H9 (cell line): Measurements from ENCODE around the gene LIAS. TPM values are rescaled to one million over a fixed set of nuclear protein-coding genes. Genes with fewer than 3 reads are reported as not detected.

ENCODE experiments used
- DNase-seq: peaks from one replicate; pipeline ENCODE4 v3.0.0-alpha.2; 2017
- H2AFZ ChIP-seq: one replicate; pipeline ENCODE4 v1.6.1; 2013; ENCODE audit warnings: mild to moderate bottlenecking, low read length, control low read depth, moderate library complexity
- H2AK5ac ChIP-seq: 2 replicates; pipeline ENCODE4 v1.6.1; 2013; ENCODE audit warnings: low read length, control low read depth, mixed read lengths; ENCODE audit not compliant: insufficient read length
- H2BK120ac ChIP-seq: one replicate; pipeline ENCODE4 v1.6.1; 2013; ENCODE audit warnings: low read depth, mild to moderate bottlenecking, low read length, control low read depth, inconsistent platforms; ENCODE audit not compliant: poor library complexity, severe bottlenecking
- H2BK12ac ChIP-seq: 2 replicates; pipeline ENCODE4 v1.6.1; 2013; ENCODE audit warnings: low read length, control low read depth, mixed read lengths, low read depth; ENCODE audit not compliant: insufficient read length
- H2BK15ac ChIP-seq: 2 replicates; pipeline ENCODE4 v1.6.1; 2013; ENCODE audit warnings: low read depth, low read length, control low read depth
- H2BK20ac ChIP-seq: one replicate; pipeline ENCODE4 v1.6.1; 2013; ENCODE audit warnings: low read depth, mild to moderate bottlenecking, low read length, control low read depth, inconsistent platforms; ENCODE audit not compliant: poor library complexity, severe bottlenecking
- H2BK5ac ChIP-seq: 2 replicates; pipeline ENCODE4 v1.6.1; 2013; ENCODE audit warnings: low read length, control low read depth, mixed read lengths; ENCODE audit not compliant: insufficient read length
- H3K14ac ChIP-seq: 2 replicates; pipeline ENCODE4 v1.6.1; 2013; ENCODE audit warnings: low read length, control low read depth; ENCODE audit not compliant: insufficient read depth
- H3K18ac ChIP-seq: 2 replicates; pipeline ENCODE4 v1.6.1; 2013; ENCODE audit warnings: low read depth, mild to moderate bottlenecking, mixed read lengths, low read length, control low read depth; ENCODE audit not compliant: insufficient read length
- H3K23ac ChIP-seq: 2 replicates; pipeline ENCODE4 v1.6.1; 2013; ENCODE audit warnings: low read length, control low read depth, mixed read lengths, low read depth; ENCODE audit not compliant: insufficient read length
- H3K23me2 ChIP-seq: 2 replicates; pipeline ENCODE4 v1.6.1; 2013; ENCODE audit warnings: low read depth, mild to moderate bottlenecking, mixed read lengths, low read length, control low read depth; ENCODE audit not compliant: insufficient read length, poor library complexity, severe bottlenecking
- H3K27ac ChIP-seq: 2 replicates; pipeline ENCODE4 v1.5.1; 2013; ENCODE audit warnings: low read length, control low read depth, mixed read lengths, low read depth; ENCODE audit not compliant: insufficient read length
- H3K27me3 ChIP-seq: 2 replicates; pipeline ENCODE4 v1.6.1; 2013; ENCODE audit warnings: low read length, control low read depth, inconsistent platforms; ENCODE audit not compliant: insufficient read depth
- H3K4ac ChIP-seq: 2 replicates; pipeline ENCODE4 v1.6.1; 2013; ENCODE audit warnings: low read depth, mild to moderate bottlenecking, control low read depth, inconsistent platforms, low read length, moderate library complexity
- H3K4me1 ChIP-seq: 2 replicates; pipeline ENCODE4 v1.6.1; 2013; ENCODE audit warnings: low read length, control low read depth, inconsistent platforms; ENCODE audit not compliant: insufficient read depth
- H3K4me2 ChIP-seq: 2 replicates; pipeline ENCODE4 v1.6.1; 2013; ENCODE audit warnings: low read length, control low read depth, mixed read lengths; ENCODE audit not compliant: insufficient read length, insufficient read depth
- H3K56ac ChIP-seq: 2 replicates; pipeline ENCODE4 v1.6.1; 2013; ENCODE audit warnings: low read depth, mild to moderate bottlenecking, mixed read lengths, low read length, control low read depth; ENCODE audit not compliant: insufficient read length
- H3K79me1 ChIP-seq: 2 replicates; pipeline ENCODE4 v1.6.1; 2013; ENCODE audit warnings: low read depth, mild to moderate bottlenecking, moderate library complexity, low read length, control low read depth, inconsistent platforms; ENCODE audit not compliant: insufficient read depth, poor library complexity, severe bottlenecking
- H3K79me2 ChIP-seq: 2 replicates; pipeline ENCODE4 v1.6.1; 2013; ENCODE audit warnings: low read length, control low read depth, inconsistent platforms; ENCODE audit not compliant: insufficient read depth
- H3K9ac ChIP-seq: 2 replicates; pipeline ENCODE4 v1.6.1; 2013; ENCODE audit warnings: low read length, control low read depth, mixed read lengths; ENCODE audit not compliant: insufficient read length; ENCODE audit errors: extremely low read depth
- H3K9me3 ChIP-seq: one replicate; pipeline ENCODE4 v1.6.1; 2013; ENCODE audit warnings: low read depth, low read length, inconsistent platforms; ENCODE audit not compliant: control insufficient read depth
- H3T11ph ChIP-seq: one replicate; pipeline ENCODE4 v1.6.1; 2013; ENCODE audit warnings: mild to moderate bottlenecking, low read length, control low read depth, inconsistent platforms
- H4K20me1 ChIP-seq: one replicate; pipeline ENCODE4 v1.6.1; 2013; ENCODE audit not compliant: control insufficient read depth, insufficient read length, insufficient read depth
- H4K5ac ChIP-seq: 2 replicates; pipeline ENCODE4 v1.6.1; 2013; ENCODE audit warnings: low read depth, mild to moderate bottlenecking, mixed read lengths, low read length, control low read depth; ENCODE audit not compliant: insufficient read length
- H4K8ac ChIP-seq: replicated peaks from 2 replicates; pipeline ENCODE4 v1.6.1; 2013; ENCODE audit warnings: low read length, control low read depth, mixed read lengths, low read depth; ENCODE audit not compliant: insufficient read length
- H4K91ac ChIP-seq: 2 replicates; pipeline ENCODE4 v1.6.1; 2013; ENCODE audit warnings: low read depth, mild to moderate bottlenecking, moderate library complexity, mixed read lengths, low read length, control low read depth; ENCODE audit not compliant: insufficient read length
- H3K27ac Mint-ChIP-seq, 3 experiments: 2 replicates in 2 of 3; 3 replicates in 1 of 3; pipeline ENCODE4 v1.8.0; 2020 to 2021; ENCODE audit warnings: mixed read lengths in 3 of 3, mild to moderate bottlenecking in 1 of 3, moderate library complexity in 1 of 3
- H3K27me3 Mint-ChIP-seq: 2 replicates; pipeline ENCODE4 v1.8.0; 2021; ENCODE audit warnings: low read depth, mild to moderate bottlenecking, moderate library complexity, mixed read lengths
- H3K36me3 Mint-ChIP-seq, 3 experiments: 2 replicates in 2 of 3; 3 replicates in 1 of 3; pipeline ENCODE4 v1.8.0; 2020 to 2021; ENCODE audit warnings: low read depth in 3 of 3, mixed read lengths in 3 of 3; ENCODE audit not compliant: insufficient read depth in 1 of 3
- H3K4me1 Mint-ChIP-seq, 2 experiments: 2 replicates each; pipeline ENCODE4 v1.8.0; 2020; ENCODE audit warnings: mixed read lengths in 2 of 2
- H3K4me3 Mint-ChIP-seq, 2 experiments: 2 replicates in 1 of 2; 3 replicates in 1 of 2; pipeline ENCODE4 v1.8.0; 2020 to 2021; ENCODE audit warnings: mild to moderate bottlenecking in 2 of 2, mixed read lengths in 2 of 2, moderate library complexity in 1 of 2
- H3K9me3 Mint-ChIP-seq, 2 experiments: 2 replicates in 1 of 2; 3 replicates in 1 of 2; pipeline ENCODE4 v1.8.0; 2020; ENCODE audit warnings: mild to moderate bottlenecking in 2 of 2, mixed read lengths in 2 of 2, moderate library complexity in 1 of 2
- WGBS: extraction: QIAGEN DNeasy Blood & Tissue Kit; methylation state at CpG from one replicate; pipeline ENCODE4 v1.1.7; 2013; ENCODE audit warnings: missing lambda C conversion rate, low lambda C conversion rate, mixed read lengths; ENCODE audit not compliant: insufficient read length; ENCODE audit errors: extremely low coverage; 5-methylcytosine and 5-hydroxymethylcytosine counted together
- total RNA-seq: library from RNA; stranded (reverse); gene quantifications from 2 replicates; pipeline ENCODE4 v1.2.1, GENCODE V29; 2021
- TF ChIP-seq, protein P1 (sequence below): fragments of 200-600 bp; sonication (generic); conservative IDR thresholded peaks from 3 replicates; pipeline ENCODE4 v1.8.0; 2021; ENCODE audit warnings: antibody characterized with exemption, mild to moderate bottlenecking

Gene LIAS
- total RNA-seq, 1 experiment from 2014 or later, result 18.5 TPM

DNA sequence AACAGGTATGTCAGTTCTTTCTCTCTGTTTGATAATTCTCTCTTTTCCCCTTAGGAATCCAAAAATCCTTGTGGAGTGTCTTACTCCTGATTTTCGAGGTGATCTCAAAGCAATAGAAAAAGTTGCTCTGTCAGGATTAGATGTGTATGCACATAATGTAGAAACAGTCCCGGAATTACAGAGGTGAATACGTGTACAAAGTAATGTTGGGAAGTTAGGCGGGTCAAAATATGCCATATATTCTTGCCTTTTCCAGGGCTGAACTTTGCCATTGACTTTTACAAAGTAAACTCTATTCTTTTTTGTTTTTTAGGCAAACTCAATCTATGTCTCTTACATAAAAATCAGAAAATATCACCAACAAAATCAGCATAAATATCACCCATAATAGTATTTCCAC is 8.6 kb downstream of the LIAS start:
- H4K91ac ChIP-seq, result no peak overlapping the region
- no CpG with 5 or more reads among the region's 4 CpGs for WGBS

More for the DNA sequence above, 8.6 kb downstream of the LIAS start:
- DNase-seq, result no peak
- Histone ChIP-seq H2AK5ac (no peak overlapping the region), H2BK12ac (no peak overlapping the region), H3K18ac (no peak overlapping the region), H3K79me1 (no peaks in the 10 kb centered on the region), H2BK5ac (no peak overlapping the region), H3K14ac (no peak overlapping the region), H3T11ph (no peak overlapping the region), H2AFZ (no peak overlapping the region), H3K23ac (no peak overlapping the region), H2BK120ac (no peak overlapping the region), H3K9ac (no peak overlapping the region), H3K27me3 (no peaks in the 10 kb centered on the region), H3K23me2 (no peaks in the 10 kb centered on the region), H2BK15ac (no peak overlapping the region), H3K4ac (no peak overlapping the region), H2BK20ac (no peak overlapping the region), H3K4me2 (no peak overlapping the region), H3K27ac (no peak overlapping the region), H3K79me2 (no peaks in the 10 kb centered on the region), H3K56ac (no peak overlapping the region), H3K9me3 (no peaks in the 10 kb centered on the region), H4K20me1 (no peaks in the 10 kb centered on the region), H4K5ac (no peak overlapping the region), H3K4me1 (no peaks in the 10 kb centered on the region), H4K8ac (no peak overlapping the region)
- H3K27ac Mint-ChIP-seq, result peak overlapping the region in 1 of 3 experiments; percentile 30; a peak in 1 of 7 replicates
- peaks cover 17 to 55% (median 46%) of the 10 kb centered on the region in 3 experiments for H3K36me3 Mint-ChIP-seq
- TF ChIP-seq, protein P1, sequence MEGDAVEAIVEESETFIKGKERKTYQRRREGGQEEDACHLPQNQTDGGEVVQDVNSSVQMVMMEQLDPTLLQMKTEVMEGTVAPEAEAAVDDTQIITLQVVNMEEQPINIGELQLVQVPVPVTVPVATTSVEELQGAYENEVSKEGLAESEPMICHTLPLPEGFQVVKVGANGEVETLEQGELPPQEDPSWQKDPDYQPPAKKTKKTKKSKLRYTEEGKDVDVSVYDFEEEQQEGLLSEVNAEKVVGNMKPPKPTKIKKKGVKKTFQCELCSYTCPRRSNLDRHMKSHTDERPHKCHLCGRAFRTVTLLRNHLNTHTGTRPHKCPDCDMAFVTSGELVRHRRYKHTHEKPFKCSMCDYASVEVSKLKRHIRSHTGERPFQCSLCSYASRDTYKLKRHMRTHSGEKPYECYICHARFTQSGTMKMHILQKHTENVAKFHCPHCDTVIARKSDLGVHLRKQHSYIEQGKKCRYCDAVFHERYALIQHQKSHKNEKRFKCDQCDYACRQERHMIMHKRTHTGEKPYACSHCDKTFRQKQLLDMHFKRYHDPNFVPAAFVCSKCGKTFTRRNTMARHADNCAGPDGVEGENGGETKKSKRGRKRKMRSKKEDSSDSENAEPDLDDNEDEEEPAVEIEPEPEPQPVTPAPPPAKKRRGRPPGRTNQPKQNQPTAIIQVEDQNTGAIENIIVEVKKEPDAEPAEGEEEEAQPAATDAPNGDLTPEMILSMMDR, result no peak
- no peak overlapping the region for H3K4me3 Mint-ChIP-seq
- H3K4me1 Mint-ChIP-seq, result peaks cover 2 to 4% of the 10 kb centered on the region in 2 experiments; a peak in 1 of 4 replicates
- H3K9me3 Mint-ChIP-seq, result no peaks in the 10 kb centered on the region
- no peaks in the 10 kb centered on the region for H3K27me3 Mint-ChIP-seq
